AG09309 (cell line): Measurements from ENCODE around the gene JPH4.
A peak's percentile ranks its signal among the peaks of the same experiment; 100 is the strongest.
"Not testable (repeated sequence)": the region's sequence is repeated elsewhere in the genome, so short reads cannot be mapped to it uniquely, and the experiment has no call there.

Source experiments
- DNase-seq: peaks from one replicate; pipeline ENCODE4 v3.0.0-alpha.2; 2010; ENCODE audit warnings: low read depth
- H3K4me3 ChIP-seq: 2 replicates; pipeline ENCODE4 v1.5.1; 2011; ENCODE audit warnings: mild to moderate bottlenecking, low read depth, low read length, moderate library complexity; ENCODE audit not compliant: control insufficient read depth
- TF ChIP-seq, protein P1 (sequence below): IDR thresholded peaks from 2 replicates; pipeline ENCODE4 v1.5.1; 2011; ENCODE audit warnings: mild to moderate bottlenecking, low read depth, low read length, inconsistent platforms; ENCODE audit not compliant: insufficient read depth, control insufficient read depth; ENCODE audit errors: missing control alignments

Gene JPH4

DNA sequence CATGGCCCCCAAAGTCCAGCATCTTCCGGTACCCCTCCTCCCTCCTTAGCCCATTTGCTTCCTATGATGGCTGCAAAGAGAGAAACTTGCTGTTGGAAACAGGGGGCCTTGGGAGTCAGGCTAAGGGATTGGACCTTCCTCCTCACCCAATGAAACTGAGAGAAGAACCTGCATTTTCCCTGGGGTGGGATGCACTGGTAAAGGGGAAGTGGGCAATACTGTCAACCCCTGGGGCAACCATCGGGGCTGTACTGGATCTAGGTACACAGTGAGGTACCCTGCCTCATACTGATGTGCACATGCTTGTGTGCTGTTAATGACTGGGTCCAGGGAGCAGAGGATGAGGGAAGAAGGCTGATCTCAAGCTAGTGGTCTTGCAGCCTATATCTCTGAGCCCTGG is 11.0 kb upstream of the JPH4 start:
- no peak for DNase-seq
- no peak overlapping the region for H3K4me3 ChIP-seq
- TF ChIP-seq, protein P1, sequence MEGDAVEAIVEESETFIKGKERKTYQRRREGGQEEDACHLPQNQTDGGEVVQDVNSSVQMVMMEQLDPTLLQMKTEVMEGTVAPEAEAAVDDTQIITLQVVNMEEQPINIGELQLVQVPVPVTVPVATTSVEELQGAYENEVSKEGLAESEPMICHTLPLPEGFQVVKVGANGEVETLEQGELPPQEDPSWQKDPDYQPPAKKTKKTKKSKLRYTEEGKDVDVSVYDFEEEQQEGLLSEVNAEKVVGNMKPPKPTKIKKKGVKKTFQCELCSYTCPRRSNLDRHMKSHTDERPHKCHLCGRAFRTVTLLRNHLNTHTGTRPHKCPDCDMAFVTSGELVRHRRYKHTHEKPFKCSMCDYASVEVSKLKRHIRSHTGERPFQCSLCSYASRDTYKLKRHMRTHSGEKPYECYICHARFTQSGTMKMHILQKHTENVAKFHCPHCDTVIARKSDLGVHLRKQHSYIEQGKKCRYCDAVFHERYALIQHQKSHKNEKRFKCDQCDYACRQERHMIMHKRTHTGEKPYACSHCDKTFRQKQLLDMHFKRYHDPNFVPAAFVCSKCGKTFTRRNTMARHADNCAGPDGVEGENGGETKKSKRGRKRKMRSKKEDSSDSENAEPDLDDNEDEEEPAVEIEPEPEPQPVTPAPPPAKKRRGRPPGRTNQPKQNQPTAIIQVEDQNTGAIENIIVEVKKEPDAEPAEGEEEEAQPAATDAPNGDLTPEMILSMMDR, result no peak

DNA sequence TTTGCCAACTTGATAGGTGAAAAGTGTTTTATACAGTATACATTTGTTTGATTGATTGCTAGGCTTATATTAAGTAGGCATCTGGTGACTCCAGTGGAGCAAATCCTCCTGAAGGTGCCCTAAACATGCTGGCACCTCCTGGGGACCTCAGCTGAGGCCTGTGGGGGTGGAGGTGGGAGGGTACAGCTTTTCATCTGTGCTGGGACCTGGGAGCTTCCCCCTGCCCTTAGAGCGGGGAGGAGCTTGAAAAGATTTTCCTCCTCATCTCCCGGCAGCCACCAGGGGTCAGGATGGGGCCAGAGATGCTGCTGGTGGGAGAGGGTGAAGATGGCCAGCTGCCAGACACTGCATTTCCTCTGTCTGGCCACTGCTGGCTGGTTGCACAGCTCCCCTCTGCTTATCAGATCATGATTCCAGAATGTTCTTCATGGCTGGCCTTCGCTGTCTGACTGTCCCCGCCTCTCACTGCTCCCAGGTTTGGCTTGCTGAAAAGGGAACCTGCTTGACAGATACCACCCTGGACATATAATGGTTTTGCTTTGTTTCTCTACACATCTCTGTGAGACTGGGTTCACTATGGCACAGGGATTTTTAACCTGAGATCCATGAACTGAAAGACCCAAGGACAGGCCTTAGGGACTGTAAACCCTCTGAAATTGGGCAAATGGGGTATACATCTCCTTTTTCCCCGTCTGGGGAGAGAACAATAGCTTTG is 10.5 kb upstream of the JPH4 start:
- TF ChIP-seq, protein P1, result peak; percentile 80
- H3K4me3 ChIP-seq, result no peak overlapping the region
- DNase-seq, result peak; percentile 40

DNA sequence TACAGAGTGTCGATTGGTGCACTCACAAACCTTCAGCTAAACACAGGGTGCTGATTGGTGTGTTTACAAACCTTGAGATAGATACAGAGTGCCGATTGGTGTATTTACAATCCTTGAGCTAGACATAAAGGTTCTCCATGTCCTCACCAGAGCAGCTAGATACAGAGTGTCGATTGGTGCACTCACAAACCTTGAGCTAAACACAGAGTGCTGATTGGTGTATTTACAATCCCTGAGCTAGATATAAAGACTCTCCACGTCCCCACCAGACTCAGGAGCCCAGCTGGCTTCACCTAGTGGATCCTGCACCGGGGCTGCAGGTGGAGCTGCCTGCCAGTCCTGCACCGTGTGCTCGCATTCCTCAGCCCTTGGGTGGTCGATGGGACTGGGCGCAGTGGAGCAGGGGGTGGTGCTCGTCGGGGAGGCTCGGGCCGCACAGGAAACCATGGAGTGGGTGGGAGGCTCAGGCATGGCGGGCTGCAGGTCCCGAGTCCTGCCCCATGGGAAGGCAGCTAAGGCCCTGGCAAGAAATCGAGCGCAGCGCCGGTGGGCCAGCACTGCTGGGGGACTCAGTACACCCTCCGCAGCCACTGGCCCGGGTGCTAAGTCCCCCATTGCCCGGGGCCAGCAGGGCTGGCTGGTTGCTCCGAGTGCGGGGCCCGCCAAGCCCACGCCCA is 6.1 kb upstream of the JPH4 start:
- DNase-seq, result not testable (repeated sequence)

DNA sequence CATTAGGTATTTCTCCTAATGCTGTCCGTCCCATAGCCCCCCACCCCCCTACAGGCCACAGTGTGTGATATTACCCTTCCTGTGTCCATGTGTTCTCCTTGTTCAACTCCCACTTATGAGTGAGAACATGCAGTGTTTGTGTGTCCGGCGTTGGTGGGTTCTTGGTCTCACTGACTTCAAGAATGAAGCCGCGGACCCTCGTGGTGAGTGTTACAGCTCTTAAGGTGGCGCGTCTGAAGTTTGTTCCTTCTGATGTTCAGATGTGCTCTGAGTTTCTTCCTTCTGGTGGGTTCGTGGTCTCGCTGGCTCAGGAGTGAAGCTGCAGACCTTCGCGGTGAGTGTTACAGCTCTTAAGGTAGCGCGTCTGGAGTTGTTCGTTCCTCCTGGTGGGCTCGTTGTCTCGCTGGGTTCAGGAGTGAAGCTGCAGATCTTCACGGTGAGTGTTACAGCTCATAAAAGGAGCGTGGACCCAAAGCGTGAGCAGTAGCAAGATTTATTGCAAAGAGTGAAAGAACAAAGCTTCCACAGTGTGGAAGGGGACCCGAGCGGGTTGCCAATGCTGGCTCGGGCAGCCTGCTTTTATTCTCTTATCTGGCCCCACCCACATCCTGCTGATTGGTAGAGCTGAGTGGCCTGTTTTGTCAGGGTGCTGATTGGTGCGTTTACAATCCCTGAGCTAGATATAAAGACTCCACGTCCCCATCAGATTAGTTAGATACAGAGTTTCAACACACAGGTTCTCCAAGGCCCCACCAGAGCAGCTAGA is 5.4 kb upstream of the JPH4 start:
- DNase-seq, result not testable (repeated sequence)

More for the DNA sequence above, 6.1 kb upstream of the JPH4 start:
- H3K4me3 ChIP-seq, result not testable (repeated sequence)

DNA sequence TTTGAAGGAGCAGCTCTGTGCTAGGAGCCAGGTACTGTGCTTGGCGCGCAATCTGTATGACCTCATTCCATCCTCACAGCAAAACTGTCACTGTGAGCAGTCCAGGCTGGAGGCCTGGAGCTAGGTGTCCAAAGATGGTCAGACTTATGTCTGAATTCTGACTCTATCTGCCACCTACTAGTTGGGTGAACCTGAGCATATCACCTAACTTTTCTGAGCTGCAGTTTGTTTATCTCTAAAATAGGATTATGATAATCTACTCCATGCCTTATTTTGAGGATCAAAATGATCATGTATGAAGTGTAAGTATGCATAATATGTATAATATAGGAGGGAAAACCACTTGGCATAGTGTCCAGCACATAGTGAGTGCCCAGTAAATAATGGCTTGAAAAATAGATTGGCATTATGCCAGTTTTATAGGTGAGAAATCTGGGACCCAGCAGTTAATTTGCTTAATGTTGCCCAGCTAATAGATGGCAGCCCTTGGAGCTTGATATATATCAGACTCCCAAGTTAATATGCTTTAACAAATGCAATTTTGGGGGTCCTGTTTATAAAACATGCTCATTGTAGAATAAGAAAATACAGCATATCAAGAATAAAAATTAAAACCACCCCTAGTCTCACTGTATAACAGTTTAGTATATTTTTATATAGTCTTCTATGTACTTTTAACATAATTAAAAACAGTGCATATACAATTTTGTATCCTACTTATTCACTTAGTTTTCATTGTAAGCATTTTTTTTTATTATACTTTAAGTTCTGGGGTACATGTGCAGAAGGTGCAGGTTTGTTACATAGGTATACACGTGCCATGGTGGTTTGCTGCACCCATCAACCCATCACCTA is 4.5 kb upstream of the JPH4 start:
- TF ChIP-seq, protein P1, result no peak
- no peak for DNase-seq
- no peak overlapping the region for H3K4me3 ChIP-seq

More for the DNA sequence above, 5.4 kb upstream of the JPH4 start:
- not testable (repeated sequence) for H3K4me3 ChIP-seq

DNA sequence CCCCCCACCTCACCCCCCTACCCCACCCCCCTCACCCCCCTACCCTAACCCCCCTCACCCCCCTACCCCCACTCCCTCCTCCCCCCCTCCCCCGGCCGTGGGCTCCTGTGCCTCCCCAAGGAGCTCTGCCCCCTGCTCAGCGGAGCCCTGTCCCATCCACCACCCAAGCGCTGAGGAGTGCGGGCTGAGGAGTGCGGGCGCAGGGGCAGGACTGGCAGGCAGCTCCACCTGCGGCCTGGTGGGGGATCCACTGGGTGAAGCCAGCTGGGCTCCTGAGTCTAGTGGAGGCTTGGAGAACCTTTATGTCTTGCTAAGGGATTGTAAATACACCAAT is 2.3 kb upstream of the JPH4 start:
- no peak for DNase-seq
- H3K4me3 ChIP-seq, result no peak overlapping the region
- TF ChIP-seq, protein P1, result no peak

DNA sequence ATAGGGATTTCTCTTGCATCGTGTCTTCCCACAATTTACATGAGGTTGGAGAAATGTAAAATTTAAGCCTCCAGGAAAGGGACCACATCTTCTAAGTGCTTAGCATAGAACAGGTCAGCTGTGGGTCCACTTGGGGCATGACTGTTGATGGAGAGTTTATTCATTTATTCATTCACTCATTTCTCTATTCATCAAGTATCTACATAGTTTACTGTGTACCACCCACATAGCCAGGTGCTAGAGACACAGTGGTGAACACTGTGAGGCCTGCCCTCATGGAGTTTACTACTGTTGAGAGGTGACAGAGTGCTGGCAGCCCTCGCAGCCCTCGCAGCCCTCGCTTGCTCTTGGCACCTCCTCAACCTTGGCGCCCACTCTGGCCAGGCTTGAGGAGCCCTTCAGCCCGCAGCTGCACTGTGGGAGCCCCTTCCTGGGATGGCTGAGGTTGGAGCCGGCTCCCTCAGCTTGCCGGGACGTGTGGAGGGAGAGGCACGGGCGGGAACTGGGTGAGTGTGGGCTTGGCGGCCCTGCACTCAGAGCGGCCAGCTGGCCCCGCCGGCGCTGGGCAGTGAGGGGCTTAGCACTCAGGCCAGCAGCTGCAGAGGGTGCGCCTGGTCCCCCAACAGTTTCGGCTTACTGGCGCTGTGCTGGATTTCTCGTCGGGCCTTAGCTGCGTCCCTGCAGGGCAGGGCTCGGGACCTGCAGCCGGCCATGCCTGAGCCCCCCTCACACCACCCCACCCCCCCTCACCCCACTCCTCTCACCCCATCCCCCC is 1.7 kb upstream of the JPH4 start:
- TF ChIP-seq, protein P1, result no peak
- H3K4me3 ChIP-seq, result no peak overlapping the region
- DNase-seq, result no peak
